Caco-2 (cell line): ENCODE measurements around the gene GOLM1. TPM values are rescaled to one million over a fixed set of nuclear protein-coding genes. Genes with fewer than 3 reads are reported as not detected.

Experiments
- BruUV-seq: library from RNA; stranded (reverse); fragments of 400-500 nt; replicated peaks from 2 replicates; lab custom pipeline; 2021; lab: Mats Ljungman, UMichigan
- CTCF ChIA-PET: fragments of 300-600 bp; sonication (Branson Sonifier 250); formaldehyde crosslinking; loops from one replicate; lab custom pipeline; 2022; ENCODE audit warnings: antibody characterized with exemption; lab: Charles Lee
- POLR2A ChIA-PET: fragments of 300-600 bp; sonication (Branson Sonifier 250); formaldehyde crosslinking; loops from one replicate; lab custom pipeline; 2022; ENCODE audit warnings: antibody characterized with exemption; lab: Charles Lee
- DNase-seq, 2 experiments: peaks; one replicate each; pipeline versions ENCODE4 v3.0.0 to v3.0.0-alpha.2; 2020 to 2022
- H3K27me3 ChIP-seq: replicated peaks from 2 replicates; pipeline ENCODE4 v1.6.0; 2011; ENCODE audit warnings: low read length; ENCODE audit not compliant: control insufficient read depth, insufficient read depth
- H3K36me3 ChIP-seq: 2 replicates; pipeline ENCODE4 v1.5.1; 2011; ENCODE audit warnings: low read length; ENCODE audit not compliant: control insufficient read depth, insufficient read depth
- H3K4me1 ChIP-seq: fragments of 250-450 bp; sonication (Bioruptor Pico); 2 replicates; pipeline ENCODE4 v1.5.1; 2020; ENCODE audit warnings: mild to moderate bottlenecking
- H3K4me3 ChIP-seq: 2 replicates; pipeline ENCODE4 v1.5.1; 2011; ENCODE audit warnings: low read depth, mild to moderate bottlenecking, control low read depth, low read length
- H3K9me3 ChIP-seq: fragments of 250-450 bp; sonication (Bioruptor Pico); 2 replicates; pipeline ENCODE4 v1.5.1; 2020; ENCODE audit warnings: mild to moderate bottlenecking, moderate library complexity
- H3K27ac Mint-ChIP-seq: one replicate; pipeline ENCODE4 v1.8.0; 2022; ENCODE audit warnings: mixed read lengths; ENCODE audit not compliant: unreplicated experiment
- H3K27me3 Mint-ChIP-seq: one replicate; pipeline ENCODE4 v1.8.0; 2022; ENCODE audit warnings: mixed read lengths; ENCODE audit not compliant: insufficient read depth, unreplicated experiment
- H3K36me3 Mint-ChIP-seq: one replicate; pipeline ENCODE4 v1.8.0; 2022; ENCODE audit warnings: mild to moderate bottlenecking, mixed read lengths; ENCODE audit not compliant: insufficient read depth, unreplicated experiment
- H3K4me1 Mint-ChIP-seq: one replicate; pipeline ENCODE4 v1.8.0; 2022; ENCODE audit warnings: low read depth, mixed read lengths; ENCODE audit not compliant: unreplicated experiment
- H3K4me3 Mint-ChIP-seq: one replicate; pipeline ENCODE4 v1.8.0; 2022; ENCODE audit warnings: mild to moderate bottlenecking, moderate library complexity, mixed read lengths; ENCODE audit not compliant: unreplicated experiment
- H3K9me3 Mint-ChIP-seq: one replicate; pipeline ENCODE4 v1.8.0; 2022; ENCODE audit warnings: mixed read lengths; ENCODE audit not compliant: unreplicated experiment
- intact Hi-C: fragments of 100-400 bp; cut with micrococcal nuclease; formaldehyde crosslinking; loops from one replicate; pipeline ENCODE4 v1.10.0; 2022; ENCODE audit not compliant: unreplicated experiment
- total RNA-seq: library from RNA; stranded (reverse); gene quantifications from 2 replicates; pipeline ENCODE4 v1.2.3, GENCODE V29; 2022
- TF ChIP-seq, protein P1 (sequence below), 2 experiments: fragments of 200-600 bp in 1 of 2; IDR thresholded peaks; 1 replicate in 1 of 2; 2 replicates in 1 of 2; pipeline versions ENCODE4 v1.5.1 to v1.8.0; 2011 to 2022; ENCODE audit warnings: antibody characterized with exemption in 1 of 2, control low read depth in 1 of 2, inconsistent platforms in 1 of 2, low read depth in 1 of 2, low read length in 1 of 2, mild to moderate bottlenecking in 1 of 2, moderate library complexity in 1 of 2; ENCODE audit not compliant: insufficient read depth in 1 of 2, severe bottlenecking in 1 of 2, unreplicated experiment in 1 of 2

GOLM1 gene
- total RNA-seq, 1 experiment from 2014 or later = 53.6 TPM

GRCh38 chr9:86142973-86143372 lies 43.6 kb upstream of the GOLM1 start:
- Mint-ChIP-seq H3K4me1 (peaks cover 14% of the 10 kb centered on the region), H3K4me3 (no peak overlapping the region), H3K36me3 (peaks cover 5% of the 10 kb centered on the region), H3K27me3 (no peaks in the 10 kb centered on the region), H3K27ac (no peak overlapping the region), H3K9me3 (peaks cover 16% of the 10 kb centered on the region)
- H3K27me3 ChIP-seq = no peaks in the 10 kb centered on the region
- no peak for DNase-seq
- H3K36me3 ChIP-seq = no peaks in the 10 kb centered on the region
- ChIA-PET CTCF (no interaction called here), POLR2A (no interaction called here)
- TF ChIP-seq, protein P1, sequence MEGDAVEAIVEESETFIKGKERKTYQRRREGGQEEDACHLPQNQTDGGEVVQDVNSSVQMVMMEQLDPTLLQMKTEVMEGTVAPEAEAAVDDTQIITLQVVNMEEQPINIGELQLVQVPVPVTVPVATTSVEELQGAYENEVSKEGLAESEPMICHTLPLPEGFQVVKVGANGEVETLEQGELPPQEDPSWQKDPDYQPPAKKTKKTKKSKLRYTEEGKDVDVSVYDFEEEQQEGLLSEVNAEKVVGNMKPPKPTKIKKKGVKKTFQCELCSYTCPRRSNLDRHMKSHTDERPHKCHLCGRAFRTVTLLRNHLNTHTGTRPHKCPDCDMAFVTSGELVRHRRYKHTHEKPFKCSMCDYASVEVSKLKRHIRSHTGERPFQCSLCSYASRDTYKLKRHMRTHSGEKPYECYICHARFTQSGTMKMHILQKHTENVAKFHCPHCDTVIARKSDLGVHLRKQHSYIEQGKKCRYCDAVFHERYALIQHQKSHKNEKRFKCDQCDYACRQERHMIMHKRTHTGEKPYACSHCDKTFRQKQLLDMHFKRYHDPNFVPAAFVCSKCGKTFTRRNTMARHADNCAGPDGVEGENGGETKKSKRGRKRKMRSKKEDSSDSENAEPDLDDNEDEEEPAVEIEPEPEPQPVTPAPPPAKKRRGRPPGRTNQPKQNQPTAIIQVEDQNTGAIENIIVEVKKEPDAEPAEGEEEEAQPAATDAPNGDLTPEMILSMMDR (IDR thresholded peaks at IDR 0.05; ENCODE audit: insufficient read depth in 1 of 2, low read depth in 1 of 2, low read length in 1 of 2, severe bottlenecking in 1 of 2, unreplicated experiment in 1 of 2) = no peak
- no peaks in the 10 kb centered on the region for H3K9me3 ChIP-seq
- intact Hi-C loops = loop anchor here (5.0 kb wide), 1 partner anchor 139 kb away; the partner anchor contains the start of gene ISCA1
- BruUV-seq = no TSS peak
- H3K4me3 ChIP-seq = no peak overlapping the region
- H3K4me1 ChIP-seq = no peaks in the 10 kb centered on the region

- Histone ChIP-seq H3K9me3 (no peaks in the 10 kb centered on the region), H3K27me3 (no peaks in the 10 kb centered on the region), H3K36me3 (no peaks in the 10 kb centered on the region), H3K4me1 (no peaks in the 10 kb centered on the region), H3K4me3 (no peak overlapping the region)
- TF ChIP-seq, protein P1 (IDR thresholded peaks at IDR 0.05; ENCODE audit: insufficient read depth in 1 of 2, low read depth in 1 of 2, low read length in 1 of 2, severe bottlenecking in 1 of 2, unreplicated experiment in 1 of 2) = no peak
- peaks cover 14% of the 10 kb centered on the region for H3K4me1 Mint-ChIP-seq
- no peaks in the 10 kb centered on the region for H3K27me3 Mint-ChIP-seq
- H3K4me3 Mint-ChIP-seq = no peak overlapping the region
- no TSS peak for BruUV-seq
- ChIA-PET CTCF (no interaction called here), POLR2A (no interaction called here)
- no peak overlapping the region for H3K27ac Mint-ChIP-seq
- peaks cover 8% of the 10 kb centered on the region for H3K9me3 Mint-ChIP-seq
- DNase-seq = peak; percentile 47 to 48
- intact Hi-C loops = loop anchor here (2.0 to 5.0 kb wide), 2 partner anchors 15 to 140 kb away; partner anchors contain the start of gene ISCA1
- H3K36me3 Mint-ChIP-seq = no peaks in the 10 kb centered on the region
These were observed 42.5 kb upstream of the GOLM1 start for GRCh38 chr9:86141843-86142242.

- no peaks in the 10 kb centered on the region for H3K9me3 Mint-ChIP-seq
- intact Hi-C loops = no loop called here
- H3K4me1 Mint-ChIP-seq = no peaks in the 10 kb centered on the region
- peaks cover 4% of the 10 kb centered on the region for H3K36me3 Mint-ChIP-seq
- no peak overlapping the region for H3K4me3 ChIP-seq
- TF ChIP-seq, protein P1 (IDR thresholded peaks at IDR 0.05; ENCODE audit: insufficient read depth in 1 of 2, low read depth in 1 of 2, low read length in 1 of 2, severe bottlenecking in 1 of 2, unreplicated experiment in 1 of 2) = no peak
- no peaks in the 10 kb centered on the region for H3K27me3 Mint-ChIP-seq
- H3K27ac Mint-ChIP-seq = no peak overlapping the region
- POLR2A ChIA-PET = no interaction called here
- no TSS peak for BruUV-seq
- CTCF ChIA-PET = no interaction called here
- H3K4me1 ChIP-seq = no peaks in the 10 kb centered on the region
- no peaks in the 10 kb centered on the region for H3K9me3 ChIP-seq
- no peaks in the 10 kb centered on the region for H3K27me3 ChIP-seq
- H3K36me3 ChIP-seq = no peaks in the 10 kb centered on the region
- no peak for DNase-seq
- H3K4me3 Mint-ChIP-seq = no peak overlapping the region
These were observed 36.0 kb upstream of the GOLM1 start for GRCh38 chr9:86135371-86135770.
